Measurements from ENCODE around the gene BSCL2. TPM values are rescaled to one million over a fixed set of nuclear protein-coding genes. Genes with fewer than 3 reads are reported as not detected.

BSCL2 gene
- total and polyA plus RNA-seq, 2 donors (not counting 1 experiment from before 2014, with no cell fraction given): 35.5 to 62.1 TPM

DNA sequence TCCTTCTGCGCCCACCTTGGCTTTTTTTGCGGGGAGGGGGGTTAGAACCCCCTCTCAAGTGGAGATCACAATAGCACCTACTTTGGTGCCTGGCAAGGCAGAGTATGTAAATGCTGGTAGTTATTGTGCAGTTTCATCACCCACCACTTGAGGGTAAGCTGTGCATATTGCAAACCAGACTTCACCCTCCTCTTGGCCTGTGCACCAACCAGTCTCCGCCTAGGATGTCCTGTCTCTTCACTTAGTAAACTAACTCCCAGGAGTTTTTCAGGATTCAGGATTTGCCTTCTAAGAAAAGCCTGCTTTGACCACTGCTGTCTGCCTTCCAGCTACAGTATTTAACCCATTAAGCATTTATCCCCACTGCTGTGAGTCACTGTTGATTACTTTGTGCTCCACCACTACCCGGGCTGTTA is 26.4 kb downstream of the BSCL2 start:
- Histone ChIP-seq H3K4me3 (replicated peaks in 1 of 4; ENCODE audit: control extremely low read depth in 1 of 4, insufficient read depth in 1 of 4, low read depth in 3 of 4, low read length in 4 of 4) (no peak overlapping the region), H3K9ac (ENCODE audit: insufficient read depth, low read length) (no peak overlapping the region), H3K27ac (ENCODE audit: insufficient read depth, low read length) (peak overlapping the region; percentile 48), H4K20me1 (ENCODE audit: control insufficient read depth, extremely low read depth, insufficient read depth, low read length) (no peaks in the 10 kb centered on the region), H3K27me3 (ENCODE audit: control insufficient read depth, insufficient read depth, low read length) (no peaks in the 10 kb centered on the region), H3K9me3 (ENCODE audit: control insufficient read depth, insufficient read depth, low read depth, low read length) (no peaks in the 10 kb centered on the region), H3K4me2 (ENCODE audit: extremely low read depth, insufficient read depth, low read length) (no peak overlapping the region), H3K36me3 (ENCODE audit: control insufficient read depth, insufficient read depth, low read length) (peaks cover 7% of the 10 kb centered on the region), H3K79me2 (ENCODE audit: control insufficient read depth, insufficient read depth, low read length) (peaks cover 13% of the 10 kb centered on the region), H2AFZ (ENCODE audit: low read length) (peak overlapping the region; percentile 38), H3K4me1 (ENCODE audit: control insufficient read depth, extremely low read depth, insufficient read depth, low read length) (peaks cover 5% of the 10 kb centered on the region)
- peak; percentile 77 to 89 for DNase-seq (ENCODE audit: low read depth in 2 of 2)
- TF ChIP-seq, protein P1, sequence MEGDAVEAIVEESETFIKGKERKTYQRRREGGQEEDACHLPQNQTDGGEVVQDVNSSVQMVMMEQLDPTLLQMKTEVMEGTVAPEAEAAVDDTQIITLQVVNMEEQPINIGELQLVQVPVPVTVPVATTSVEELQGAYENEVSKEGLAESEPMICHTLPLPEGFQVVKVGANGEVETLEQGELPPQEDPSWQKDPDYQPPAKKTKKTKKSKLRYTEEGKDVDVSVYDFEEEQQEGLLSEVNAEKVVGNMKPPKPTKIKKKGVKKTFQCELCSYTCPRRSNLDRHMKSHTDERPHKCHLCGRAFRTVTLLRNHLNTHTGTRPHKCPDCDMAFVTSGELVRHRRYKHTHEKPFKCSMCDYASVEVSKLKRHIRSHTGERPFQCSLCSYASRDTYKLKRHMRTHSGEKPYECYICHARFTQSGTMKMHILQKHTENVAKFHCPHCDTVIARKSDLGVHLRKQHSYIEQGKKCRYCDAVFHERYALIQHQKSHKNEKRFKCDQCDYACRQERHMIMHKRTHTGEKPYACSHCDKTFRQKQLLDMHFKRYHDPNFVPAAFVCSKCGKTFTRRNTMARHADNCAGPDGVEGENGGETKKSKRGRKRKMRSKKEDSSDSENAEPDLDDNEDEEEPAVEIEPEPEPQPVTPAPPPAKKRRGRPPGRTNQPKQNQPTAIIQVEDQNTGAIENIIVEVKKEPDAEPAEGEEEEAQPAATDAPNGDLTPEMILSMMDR (conservative IDR thresholded peaks at IDR 0.05 in 1 of 2, IDR thresholded peaks at IDR 0.05 in 1 of 2; ENCODE audit: low read depth in 1 of 2, low read length in 2 of 2): peak; percentile 63 to 75
- TF ChIP-seq EZH2 (IDR thresholded peaks at IDR 0.05; ENCODE audit: low read length, missing control alignments): no peak

DNA sequence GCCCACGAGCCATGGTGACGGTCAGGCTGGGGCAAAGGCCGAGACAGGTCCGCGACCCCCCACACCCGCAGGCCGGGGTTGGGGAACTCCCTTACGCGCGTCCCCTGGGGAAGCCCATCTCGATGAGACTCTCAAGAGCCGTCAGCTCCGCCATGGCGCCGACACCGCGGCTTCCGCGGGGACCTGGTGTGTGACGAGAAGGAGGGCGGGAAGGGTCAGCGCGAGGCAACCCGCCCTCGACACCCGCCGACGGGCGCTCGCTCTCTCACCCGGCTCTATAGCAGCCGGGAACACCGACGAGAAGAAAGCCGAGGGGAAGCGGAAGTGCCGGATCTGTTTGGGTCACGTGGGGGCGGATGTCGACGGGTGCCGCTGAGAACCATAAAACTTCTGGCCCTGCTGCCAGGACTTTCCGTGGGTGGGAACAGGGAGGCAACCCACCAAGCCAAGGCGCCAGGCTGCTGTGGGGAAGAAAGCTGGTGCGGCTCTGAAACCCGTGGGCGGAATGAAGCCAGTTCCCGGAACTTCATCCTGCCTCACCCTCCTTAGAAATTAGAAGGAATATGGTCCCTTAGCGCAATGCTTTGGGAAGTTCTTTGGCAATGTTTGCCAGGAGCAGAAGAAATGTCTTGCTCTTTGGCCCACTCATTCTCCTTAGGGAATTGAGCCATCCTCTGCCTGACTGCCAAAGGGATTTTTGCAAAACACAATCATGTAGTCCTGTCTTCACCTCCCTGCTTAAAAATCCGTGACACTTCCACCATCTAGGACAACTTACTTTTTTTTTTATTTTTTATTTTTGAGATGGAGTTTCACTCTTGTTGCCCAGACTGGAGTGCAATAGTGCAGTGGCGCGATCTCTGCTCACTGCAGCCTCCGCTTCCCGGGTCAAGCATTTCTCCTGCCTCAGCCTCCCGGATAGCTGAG is 28.2 kb downstream of the BSCL2 start, which contains the start of gene UBXN1:
UBXN1 (minus strand) TSS at position 304 of the 927 bp plus-strand sequence; CDS start at position 154, 150 bp downstream.
- peak; percentile 89 for DNase-seq (ENCODE audit: low read depth in 2 of 2)
- Histone ChIP-seq H3K36me3 (ENCODE audit: control insufficient read depth, insufficient read depth, low read length) (peaks cover 7% of the 10 kb centered on the region), H2AFZ (ENCODE audit: low read length) (peak within 1 kb of the TSS; percentile 61), H4K20me1 (ENCODE audit: control insufficient read depth, extremely low read depth, insufficient read depth, low read length) (no peaks in the 10 kb centered on the region), H3K27me3 (ENCODE audit: control insufficient read depth, insufficient read depth, low read length) (no peaks in the 10 kb centered on the region), H3K4me2 (ENCODE audit: extremely low read depth, insufficient read depth, low read length) (peak within 1 kb of the TSS; percentile 99), H3K4me3 (replicated peaks in 1 of 4; ENCODE audit: control extremely low read depth in 1 of 4, insufficient read depth in 1 of 4, low read depth in 3 of 4, low read length in 4 of 4) (peak within 1 kb of the TSS; percentile 74 to 88 (median 82)), H3K9me3 (ENCODE audit: control insufficient read depth, insufficient read depth, low read depth, low read length) (no peaks in the 10 kb centered on the region), H3K9ac (ENCODE audit: insufficient read depth, low read length) (peak within 1 kb of the TSS; percentile 90), H3K4me1 (ENCODE audit: control insufficient read depth, extremely low read depth, insufficient read depth, low read length) (peaks cover 5% of the 10 kb centered on the region), H3K27ac (ENCODE audit: insufficient read depth, low read length) (peak within 1 kb of the TSS; percentile 88), H3K79me2 (ENCODE audit: control insufficient read depth, insufficient read depth, low read length) (peaks cover 13% of the 10 kb centered on the region)
- TF ChIP-seq, protein P1 (conservative IDR thresholded peaks at IDR 0.05 in 1 of 2, IDR thresholded peaks at IDR 0.05 in 1 of 2; ENCODE audit: low read depth in 1 of 2, low read length in 2 of 2): no peak
- no peak for TF ChIP-seq EZH2 (IDR thresholded peaks at IDR 0.05; ENCODE audit: low read length, missing control alignments)

DNA sequence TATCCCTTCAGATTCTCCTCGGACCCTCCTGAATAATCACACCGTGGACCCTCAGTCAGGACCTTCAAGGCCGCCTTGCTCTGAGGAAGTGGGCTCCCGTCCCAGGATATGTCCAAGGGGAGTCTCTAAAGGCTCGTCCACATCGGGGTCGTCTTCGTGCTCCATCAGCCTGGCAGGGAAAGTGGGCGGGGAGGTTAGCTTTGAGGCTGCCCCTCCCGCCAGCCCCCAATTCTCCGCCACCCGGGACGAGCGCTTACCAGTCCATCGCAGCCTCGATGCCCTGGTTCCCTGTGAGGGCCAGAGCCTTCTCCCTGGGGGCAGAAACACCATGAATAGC is 28.8 kb downstream of the BSCL2 start:
- Histone ChIP-seq H3K27me3 (ENCODE audit: control insufficient read depth, insufficient read depth, low read length) (no peaks in the 10 kb centered on the region), H2AFZ (ENCODE audit: low read length) (no peak overlapping the region), H3K9me3 (ENCODE audit: control insufficient read depth, insufficient read depth, low read depth, low read length) (no peaks in the 10 kb centered on the region), H3K27ac (ENCODE audit: insufficient read depth, low read length) (peak overlapping the region; percentile 88), H3K9ac (ENCODE audit: insufficient read depth, low read length) (peak overlapping the region; percentile 90), H3K36me3 (ENCODE audit: control insufficient read depth, insufficient read depth, low read length) (peaks cover 7% of the 10 kb centered on the region), H3K4me3 (replicated peaks in 1 of 4; ENCODE audit: control extremely low read depth in 1 of 4, insufficient read depth in 1 of 4, low read depth in 3 of 4, low read length in 4 of 4) (peak overlapping the region; percentile 74 to 88 (median 82)), H4K20me1 (ENCODE audit: control insufficient read depth, extremely low read depth, insufficient read depth, low read length) (no peaks in the 10 kb centered on the region), H3K79me2 (ENCODE audit: control insufficient read depth, insufficient read depth, low read length) (peaks cover 13% of the 10 kb centered on the region), H3K4me2 (ENCODE audit: extremely low read depth, insufficient read depth, low read length) (peak overlapping the region; percentile 99), H3K4me1 (ENCODE audit: control insufficient read depth, extremely low read depth, insufficient read depth, low read length) (peaks cover 5% of the 10 kb centered on the region)
- DNase-seq (ENCODE audit: low read depth in 2 of 2): no peak
- no peak for TF ChIP-seq EZH2 (IDR thresholded peaks at IDR 0.05; ENCODE audit: low read length, missing control alignments)
- TF ChIP-seq, protein P1 (conservative IDR thresholded peaks at IDR 0.05 in 1 of 2, IDR thresholded peaks at IDR 0.05 in 1 of 2; ENCODE audit: low read depth in 1 of 2, low read length in 2 of 2): no peak
